CD4-positive, alpha-beta T cell treated with Interleukin-15 for 1 hour (primary cell): ENCODE data around the gene ZDHHC3.

ENCODE experiments used
- DNase-seq: peaks from one replicate; pipeline ENCODE4 v3.0.0-alpha.2; 2020

ZDHHC3 gene

DNA sequence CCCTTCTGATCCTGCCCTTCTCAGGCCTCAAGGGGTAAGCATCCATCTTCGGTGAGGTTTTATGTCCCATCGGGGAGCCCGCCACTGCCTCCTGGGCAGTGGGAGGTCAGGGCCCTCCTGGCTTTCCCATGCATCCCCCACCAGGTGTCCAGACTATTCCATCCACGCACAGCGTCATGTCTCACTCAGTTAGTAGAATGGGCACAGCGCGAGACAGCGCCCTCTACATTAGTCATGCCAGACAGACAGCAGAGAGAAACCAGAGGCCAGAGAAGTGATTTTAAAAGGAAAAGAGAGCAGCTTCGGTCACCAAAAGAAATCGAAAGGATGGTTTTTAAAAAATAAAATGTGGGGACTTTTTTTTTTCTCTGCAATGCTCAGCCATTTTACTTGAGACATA lies 49.8 kb downstream of the ZDHHC3 start:
- DNase-seq, result no peak

GRCh38 chr3:44924457-44925084 lies 51.4 kb downstream of the ZDHHC3 start:
- DNase-seq, result no peak

- DNase-seq, result no peak
These were observed 52.1 kb downstream of the ZDHHC3 start for GRCh38 chr3:44923632-44924456.

GRCh38 chr3:44920081-44920480 lies 55.9 kb downstream of the ZDHHC3 start:
- no peak for DNase-seq

- DNase-seq, result no peak
These were observed 57.4 kb downstream of the ZDHHC3 start for GRCh38 chr3:44918581-44918980.

DNA sequence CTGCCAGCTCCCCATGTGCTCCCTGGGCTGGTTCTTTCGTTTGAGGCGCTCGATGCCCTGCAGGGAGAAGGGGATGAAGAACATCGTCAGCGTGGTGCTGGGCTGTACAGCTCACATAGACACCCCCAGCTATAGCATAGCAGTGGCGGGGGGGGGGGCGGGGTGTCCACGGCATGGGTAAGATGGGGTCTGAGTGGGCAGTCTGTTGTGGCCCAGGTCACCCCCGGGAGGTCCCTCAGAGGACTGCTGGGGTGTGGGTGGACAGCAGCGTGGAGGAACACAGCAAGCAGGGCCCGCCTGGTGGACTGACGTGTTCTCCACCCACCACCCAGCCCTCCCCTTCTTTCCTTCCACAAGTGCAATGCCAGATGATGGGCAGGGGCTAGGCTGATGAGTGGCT lies 57.9 kb downstream of the ZDHHC3 start:
- DNase-seq, result no peak

DNA sequence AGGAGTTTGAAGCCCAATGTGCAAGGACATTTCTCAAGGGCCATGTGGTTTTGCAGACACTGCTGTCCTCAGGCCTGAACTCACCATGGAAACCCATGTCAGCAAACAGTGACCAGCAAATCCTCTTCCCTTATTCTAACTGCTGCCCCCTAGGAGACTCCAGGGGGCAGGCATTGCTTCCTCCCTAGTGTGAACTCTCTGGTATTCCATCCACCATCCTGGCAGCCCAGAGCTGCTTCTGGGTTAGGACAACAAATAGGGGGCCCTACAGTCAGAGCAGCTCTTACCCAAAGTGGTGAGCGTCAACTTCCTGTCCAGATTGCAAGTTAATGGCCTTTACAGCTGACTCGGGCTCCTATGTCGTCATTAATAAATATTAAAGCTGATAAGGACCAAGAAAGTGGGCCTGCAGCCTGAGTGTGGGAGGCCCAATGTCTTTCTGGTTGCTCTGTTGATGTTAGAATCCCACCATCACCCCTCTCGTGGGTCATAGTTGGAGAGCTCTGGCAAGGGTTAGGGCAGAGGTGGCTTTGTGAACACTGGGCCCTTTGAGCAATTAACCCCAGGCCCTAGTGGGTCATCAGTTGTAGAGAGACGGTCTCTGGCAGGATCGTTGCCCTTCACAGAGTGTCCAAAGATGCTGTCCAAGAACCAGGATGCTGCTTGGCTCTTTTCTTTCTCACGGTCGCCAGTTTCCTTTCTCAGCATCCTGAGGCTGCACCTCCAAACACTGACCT lies 60.1 kb downstream of the ZDHHC3 start:
- DNase-seq, result no peak

GRCh38 chr3:44914936-44915335 lies 61.0 kb downstream of the ZDHHC3 start:
- DNase-seq, result no peak

DNA sequence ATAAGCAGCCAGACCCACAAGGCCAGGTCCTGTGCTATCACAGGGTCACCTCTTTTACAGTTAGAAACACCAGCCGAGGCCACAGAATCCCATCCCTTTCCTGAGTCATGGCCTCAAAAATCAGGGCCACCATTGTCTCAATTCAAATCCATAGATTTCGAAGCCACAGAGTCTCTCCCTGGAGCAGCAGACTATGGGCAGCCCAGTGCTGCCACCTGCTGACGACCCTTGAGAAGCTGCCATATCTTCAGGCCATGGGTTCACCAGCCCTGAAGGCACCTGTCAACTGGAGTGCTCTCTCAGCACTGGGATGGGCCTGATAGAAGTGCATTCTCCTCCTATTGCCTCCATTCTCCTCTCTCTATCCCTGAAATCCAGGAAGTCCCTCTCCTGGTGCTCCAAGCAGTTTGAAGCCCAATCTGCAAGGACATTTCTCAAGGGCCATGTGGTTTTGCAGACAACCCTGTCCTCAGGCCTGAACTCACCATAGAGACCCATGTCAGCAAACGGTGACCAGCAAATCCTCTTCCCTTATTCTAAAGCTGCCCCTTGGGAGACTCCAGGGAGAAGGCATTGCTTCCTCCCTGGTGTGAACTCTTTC lies 62.0 kb downstream of the ZDHHC3 start:
- peak; percentile 45 for DNase-seq

- DNase-seq, result no peak
These were observed 65.3 kb downstream of the ZDHHC3 start for GRCh38 chr3:44910693-44911092.

DNA sequence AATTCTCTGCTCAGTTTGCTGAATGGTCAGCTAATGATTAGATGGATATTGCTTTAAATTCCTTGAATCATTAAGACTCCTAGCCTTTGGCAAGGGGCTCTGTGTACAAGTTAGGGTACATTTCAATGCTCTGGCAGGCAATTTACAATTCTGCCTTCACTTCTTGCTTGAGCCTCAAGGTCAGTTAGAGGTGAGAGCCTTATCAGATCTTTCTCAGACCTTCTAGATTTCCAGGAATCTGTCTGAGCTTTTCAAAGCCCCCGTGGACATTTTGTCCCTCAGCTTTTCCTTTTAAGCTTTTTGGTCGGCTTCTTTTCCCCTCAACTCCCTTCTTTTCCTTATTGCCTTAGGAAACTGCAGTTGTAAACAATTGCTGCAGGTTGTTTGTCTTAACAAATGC lies 66.9 kb downstream of the ZDHHC3 start:
- DNase-seq, result no peak

- DNase-seq, result no peak
These were observed 68.4 kb downstream of the ZDHHC3 start for GRCh38 chr3:44907612-44908011.

GRCh38 chr3:44906997-44907396 lies 69.0 kb downstream of the ZDHHC3 start:
- no peak for DNase-seq

DNA sequence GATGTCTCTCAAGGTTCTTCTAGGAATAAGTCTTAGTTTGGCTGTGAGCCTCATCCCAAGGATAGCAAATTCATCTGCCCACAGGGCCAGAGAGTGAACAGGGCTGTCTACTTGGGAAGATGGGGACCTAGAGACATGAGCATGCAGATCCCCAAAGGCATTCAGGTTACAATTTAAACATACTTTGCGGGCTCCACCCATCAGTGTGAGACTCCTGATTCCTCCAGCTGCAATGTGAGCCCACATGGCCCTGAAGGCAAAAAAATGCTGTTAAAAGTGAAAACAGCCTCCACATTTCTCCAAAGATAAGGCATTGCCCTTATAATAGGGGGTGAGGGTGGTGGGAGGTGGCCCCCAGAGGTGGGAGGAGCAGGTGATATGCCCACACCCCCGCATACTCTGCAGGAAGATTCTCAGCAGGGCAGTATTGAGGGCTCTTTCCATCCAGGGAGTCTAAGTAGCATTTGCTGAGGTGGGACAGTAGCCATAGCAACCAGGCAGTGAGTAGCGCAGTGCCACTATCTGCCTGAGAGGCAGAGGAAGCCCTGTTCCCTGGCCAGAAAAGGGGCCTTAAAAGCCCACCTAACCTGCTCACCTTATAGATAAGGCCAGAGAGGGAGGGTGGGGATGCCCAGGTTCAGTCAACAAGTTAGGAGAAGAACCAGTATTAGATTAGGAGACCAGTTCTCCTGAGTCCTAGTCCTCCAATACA lies 70.4 kb downstream of the ZDHHC3 start:
- no peak for DNase-seq

DNA sequence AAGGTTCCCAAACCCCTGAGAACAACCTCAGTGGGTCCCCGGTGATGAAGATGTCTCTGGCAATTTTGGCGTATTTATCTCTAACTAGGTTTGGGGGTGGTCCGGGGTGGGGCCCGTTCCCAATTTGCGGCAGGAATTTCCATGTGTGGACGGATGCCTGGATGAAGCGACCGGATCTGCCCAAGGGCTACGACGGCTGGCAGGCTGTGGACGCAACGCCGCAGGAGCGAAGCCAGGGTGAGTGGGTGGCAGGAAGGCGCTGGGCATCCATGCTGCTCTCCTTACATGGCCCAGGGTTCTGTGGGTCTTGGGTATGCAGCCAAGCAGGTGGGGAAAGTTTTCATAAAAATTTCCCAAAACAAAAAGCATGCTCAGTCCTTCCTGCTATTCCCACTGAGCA lies 72.2 kb downstream of the ZDHHC3 start:
- no peak for DNase-seq

DNA sequence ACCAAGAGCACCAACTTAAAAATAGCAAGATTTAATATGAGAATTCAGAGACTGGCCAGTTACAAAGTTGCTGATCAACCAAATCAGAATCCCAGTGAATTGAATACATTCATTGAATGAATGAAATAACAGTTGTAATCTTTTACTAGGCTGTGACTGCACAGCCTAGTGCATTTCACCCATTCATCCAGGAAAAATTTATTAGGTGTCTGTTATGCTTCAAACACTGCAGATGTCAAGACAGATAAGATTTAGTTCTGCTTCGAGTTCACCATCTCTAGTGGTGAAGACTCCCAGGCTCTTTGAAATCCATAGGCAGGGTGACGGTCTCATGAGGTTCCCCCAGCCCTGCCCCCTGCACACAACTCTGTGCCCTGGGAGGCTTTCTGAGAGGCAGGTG lies 72.7 kb downstream of the ZDHHC3 start:
- DNase-seq, result no peak

- DNase-seq, result no peak
These were observed 73.3 kb downstream of the ZDHHC3 start for GRCh38 chr3:44902628-44903027.

- DNase-seq, result no peak
These were observed 76.1 kb downstream of the ZDHHC3 start for GRCh38 chr3:44899683-44900367.

DNA sequence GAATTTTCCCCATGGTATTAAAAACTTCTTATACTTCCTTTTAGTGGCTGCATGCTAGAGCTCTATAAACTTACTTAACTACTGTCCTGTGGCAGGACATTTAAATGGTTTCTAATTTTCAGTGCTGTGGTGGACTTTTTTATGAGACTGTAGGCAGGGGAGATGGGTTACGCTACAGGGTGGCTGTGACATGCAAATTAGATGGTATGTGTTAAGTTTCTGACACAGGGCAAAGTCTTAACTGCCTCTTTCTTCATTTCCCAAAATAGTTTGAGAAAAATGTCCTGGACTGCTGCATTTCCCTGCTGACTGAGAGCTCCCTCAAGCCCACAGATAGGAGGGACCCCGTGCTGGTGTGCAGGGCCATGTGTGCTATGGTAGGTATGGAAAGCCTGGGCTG lies 79.5 kb downstream of the ZDHHC3 start:
- DNase-seq, result no peak

DNA sequence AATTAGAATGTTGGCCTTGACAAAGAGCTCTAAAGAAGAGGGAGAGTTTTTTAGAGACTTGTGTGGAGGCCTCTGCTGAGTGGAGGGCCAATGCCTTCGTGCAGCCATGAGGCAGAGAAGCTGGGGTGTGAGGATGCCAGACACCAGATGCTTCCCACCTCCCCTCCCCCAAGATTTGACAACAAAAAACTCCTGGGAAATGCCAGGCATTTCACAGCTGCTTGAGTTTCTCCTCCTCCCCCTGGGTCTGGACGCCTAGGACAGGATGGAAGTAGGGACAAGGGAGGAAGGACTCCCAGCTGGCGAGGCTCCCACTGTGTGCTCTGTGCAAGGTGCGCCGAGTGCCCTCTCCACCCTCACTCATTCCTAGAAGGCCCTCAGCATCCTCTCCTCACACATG lies 81.5 kb downstream of the ZDHHC3 start:
- DNase-seq, result no peak

GRCh38 chr3:44893097-44893496 lies 82.9 kb downstream of the ZDHHC3 start:
- no peak for DNase-seq

DNA sequence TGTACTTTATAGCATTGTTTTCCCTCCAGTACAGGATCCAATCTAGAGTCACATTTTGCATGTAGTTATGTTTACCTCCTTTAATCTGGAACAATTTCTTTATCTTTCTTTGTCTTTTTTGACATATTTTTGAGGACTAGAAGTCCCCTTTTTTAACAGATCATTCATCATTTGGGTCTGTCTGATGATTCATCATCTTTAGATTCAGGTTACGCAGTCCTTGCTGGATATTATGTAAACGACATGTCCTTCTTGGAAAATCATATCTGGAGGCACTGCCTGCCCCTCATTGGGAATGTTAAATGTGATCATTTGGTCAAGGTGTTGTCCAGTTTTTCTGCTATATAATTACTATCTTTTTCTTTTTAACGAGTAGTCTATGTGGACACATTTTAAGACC lies 83.3 kb downstream of the ZDHHC3 start:
- DNase-seq, result no peak
